GM23338 (cell line): Measurements from ENCODE around the gene RPGRIP1L. TPM values are rescaled to one million over a fixed set of nuclear protein-coding genes. Genes with fewer than 3 reads are reported as not detected.

Experiments
- ATAC-seq: fragments of 200-7000 bp; cut with Tn5 transposase; 3 replicates; pipeline ENCODE4 v1.9.1; 2020
- DNase-seq: peaks from one replicate; pipeline ENCODE4 v3.0.0-alpha.2; 2015; ENCODE audit warnings: low spot score
- H2AFZ ChIP-seq: fragments of 200-600 bp; sonication (generic); 2 replicates; pipeline ENCODE4 v1.8.0; 2016; ENCODE audit warnings: antibody characterized with exemption, mild to moderate bottlenecking, moderate library complexity
- H3F3A ChIP-seq: fragments of 200-600 bp; sonication (generic); replicated peaks from 2 replicates; pipeline ENCODE4 v1.8.0; 2017; ENCODE audit warnings: antibody characterized with exemption, mixed run types, low read depth
- H3K27ac ChIP-seq: fragments of 200-600 bp; sonication (generic); 2 replicates; pipeline ENCODE4 v1.6.1; 2016; ENCODE audit warnings: low read depth
- H3K27me3 ChIP-seq: fragments of 200-600 bp; sonication (generic); 2 replicates; pipeline ENCODE4 v1.8.0; 2016; ENCODE audit warnings: mild to moderate bottlenecking, mixed run types, moderate library complexity; ENCODE audit not compliant: insufficient read depth
- H3K36me3 ChIP-seq: fragments of 200-600 bp; sonication (generic); 2 replicates; pipeline ENCODE4 v1.8.0; 2016; ENCODE audit warnings: mild to moderate bottlenecking; ENCODE audit not compliant: insufficient read depth
- H3K4me1 ChIP-seq: fragments of 200-600 bp; sonication (generic); 2 replicates; pipeline ENCODE4 v1.8.0; 2016; ENCODE audit warnings: mild to moderate bottlenecking, moderate library complexity; ENCODE audit not compliant: insufficient read depth
- H3K4me2 ChIP-seq: fragments of 200-600 bp; sonication (generic); 2 replicates; pipeline ENCODE4 v1.7.1; 2017; ENCODE audit warnings: mixed run types
- H3K4me3 ChIP-seq: fragments of 200-600 bp; sonication (generic); 2 replicates; pipeline ENCODE4 v1.6.1; 2016; ENCODE audit warnings: mixed run types
- H3K79me2 ChIP-seq: fragments of 200-600 bp; sonication (generic); replicated peaks from 2 replicates; pipeline ENCODE4 v1.8.0; 2017; ENCODE audit warnings: mild to moderate bottlenecking; ENCODE audit not compliant: insufficient read depth
- H3K9me2 ChIP-seq: fragments of 200-600 bp; sonication (generic); 2 replicates; pipeline ENCODE4 v1.8.0; 2017; ENCODE audit not compliant: insufficient read depth
- H4K20me1 ChIP-seq: fragments of 200-600 bp; sonication (generic); replicated peaks from 2 replicates; pipeline ENCODE4 v1.8.0; 2017; ENCODE audit warnings: mild to moderate bottlenecking; ENCODE audit not compliant: insufficient read depth
- H3K27ac Mint-ChIP-seq: 2 replicates; pipeline ENCODE4 v1.8.0; 2020; ENCODE audit warnings: inconsistent platforms, mild to moderate bottlenecking, moderate library complexity, mixed read lengths
- H3K27me3 Mint-ChIP-seq: 3 replicates; pipeline ENCODE4 v1.8.0; 2022; ENCODE audit warnings: low read depth, mild to moderate bottlenecking, moderate library complexity, mixed read lengths, inconsistent platforms; ENCODE audit not compliant: insufficient read depth, poor library complexity
- H3K36me3 Mint-ChIP-seq: 3 replicates; pipeline ENCODE4 v1.8.0; 2021; ENCODE audit warnings: low read depth, mild to moderate bottlenecking, inconsistent platforms, moderate library complexity, mixed read lengths
- H3K4me1 Mint-ChIP-seq: 3 replicates; pipeline ENCODE4 v1.8.0; 2020; ENCODE audit warnings: mild to moderate bottlenecking, inconsistent platforms, mixed read lengths
- H3K4me3 Mint-ChIP-seq: 3 replicates; pipeline ENCODE4 v1.8.0; 2021; ENCODE audit warnings: moderate library complexity, mild to moderate bottlenecking, inconsistent platforms, mixed read lengths
- H3K9me3 Mint-ChIP-seq: 3 replicates; pipeline ENCODE4 v1.8.0; 2020; ENCODE audit warnings: moderate library complexity, mild to moderate bottlenecking, inconsistent platforms, mixed read lengths
- CREB1 ChIP-seq: fragments of 250-450 bp; sonication (Bioruptor Pico); IDR thresholded peaks from 2 replicates; pipeline ENCODE4 v1.5.0; 2020; ENCODE audit warnings: low read depth, mild to moderate bottlenecking, moderate library complexity
- EZH2 ChIP-seq: fragments of 200-600 bp; sonication (generic); IDR thresholded peaks from one replicate; pipeline ENCODE4 v1.8.0; 2017; ENCODE audit warnings: antibody characterized with exemption, mild to moderate bottlenecking, low read depth; ENCODE audit not compliant: unreplicated experiment
- EZH2phosphoT487 ChIP-seq: fragments of 200-600 bp; sonication (generic); IDR thresholded peaks from one replicate; pipeline ENCODE4 v1.8.1; 2018; ENCODE audit warnings: antibody characterized with exemption; ENCODE audit not compliant: unreplicated experiment
- JUNB ChIP-seq: IDR thresholded peaks from one replicate; pipeline ENCODE4 v1.6.1; 2016; ENCODE audit warnings: antibody characterized with exemption; ENCODE audit not compliant: unreplicated experiment
- NANOG ChIP-seq: IDR thresholded peaks from 2 replicates; pipeline ENCODE4 v1.6.1; 2016; ENCODE audit warnings: antibody characterized with exemption, borderline replicate concordance
- POLR2AphosphoS5 ChIP-seq: IDR thresholded peaks from 2 replicates; pipeline ENCODE4 v1.6.1; 2016; ENCODE audit warnings: antibody characterized with exemption, low read depth
- STAT1 ChIP-seq: IDR thresholded peaks from one replicate; pipeline ENCODE4 v1.6.1; 2016; ENCODE audit warnings: antibody characterized with exemption; ENCODE audit not compliant: unreplicated experiment
- ZNF114 ChIP-seq: fragments of 250-450 bp; sonication (Bioruptor Pico); IDR thresholded peaks from 2 replicates; pipeline ENCODE4 v1.5.0; 2020; ENCODE audit warnings: mild to moderate bottlenecking, moderate library complexity
- ZNF331 ChIP-seq: fragments of 250-450 bp; sonication (Bioruptor Pico); IDR thresholded peaks from 2 replicates; pipeline ENCODE4 v1.5.0; 2020; ENCODE audit warnings: low read depth, mild to moderate bottlenecking, moderate library complexity
- polyA plus RNA-seq: library from polyadenylated mRNA; unstranded; fragments of >200 nt; fragmentation: Nextera tagmentation; extraction: Ambion mirVana; gene quantifications from 2 replicates; pipeline ENCODE4 v1.2.1, GENCODE V29; 2016
- total RNA-seq: library from RNA; depleted of rRNA; stranded (reverse); fragments of >200 nt; shearing (Covaris generic); gene quantifications from 2 replicates; pipeline ENCODE4 v1.2.3, GENCODE V29; 2014
- TF ChIP-seq, protein P1 (sequence below): IDR thresholded peaks from one replicate; pipeline ENCODE4 v1.6.1; 2018; ENCODE audit warnings: antibody characterized with exemption; ENCODE audit not compliant: unreplicated experiment
- TF ChIP-seq, protein P2 (sequence below): fragments of 250-450 bp; sonication (Bioruptor Pico); IDR thresholded peaks from 2 replicates; pipeline ENCODE4 v1.5.0; 2020; ENCODE audit warnings: mild to moderate bottlenecking, moderate library complexity
- TF ChIP-seq, protein P3 (sequence below), 2 experiments: fragments of 200-600 bp in 1 of 2; sonication (generic) in 1 of 2; conservative IDR thresholded peaks; 2 replicates each; pipeline versions ENCODE4 v1.5.1 to v1.6.1; 2016 to 2017; ENCODE audit warnings: antibody characterized with exemption in 2 of 2, low read depth in 2 of 2, mild to moderate bottlenecking in 2 of 2, moderate library complexity in 1 of 2
- TF ChIP-seq, protein P4 (sequence below): IDR thresholded peaks from 2 replicates; pipeline ENCODE4 v1.6.1; 2016; ENCODE audit warnings: antibody characterized with exemption

Gene RPGRIP1L
- total and polyA plus RNA-seq, 2 experiments from 2014 or later = 11.4 to 21.3 TPM

DNA sequence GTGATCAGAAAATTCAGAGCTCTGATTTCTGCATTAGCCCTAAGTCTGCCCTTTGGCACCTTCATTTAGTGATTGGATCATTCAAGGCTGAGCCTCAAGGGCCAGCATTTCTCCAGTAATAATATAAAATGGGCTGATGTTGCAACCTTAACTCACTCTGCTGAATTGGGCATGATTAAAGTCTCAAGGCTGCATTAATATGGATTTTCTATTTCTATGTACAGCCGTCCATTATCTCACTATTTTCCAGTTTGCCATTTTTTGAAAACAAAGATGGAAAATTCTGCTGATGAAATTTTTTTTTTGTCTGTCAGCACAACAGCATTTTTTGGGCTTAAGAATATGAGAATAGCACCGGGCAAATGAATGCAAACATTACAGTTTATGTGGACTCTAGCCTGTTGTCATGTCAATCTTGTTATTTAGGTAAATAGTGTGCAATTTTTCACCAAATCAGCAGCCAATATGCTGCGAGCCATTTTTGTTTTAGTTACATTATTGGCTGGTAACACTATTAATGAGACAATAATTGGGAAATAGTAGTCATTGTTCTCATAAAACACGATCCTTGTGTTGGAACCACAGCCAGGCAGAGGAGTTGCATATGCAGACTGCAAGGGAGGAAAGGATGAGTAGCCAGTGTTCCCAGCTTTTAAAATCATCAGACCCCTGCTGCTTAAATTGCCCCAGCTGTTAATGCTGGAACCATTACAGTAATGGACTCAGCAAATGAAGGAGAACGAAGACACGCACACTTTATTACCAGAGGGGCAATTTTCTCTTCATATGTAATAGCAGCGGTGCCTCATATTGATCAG, 10.8 kb upstream of the RPGRIP1L start:
- H3K4me3 ChIP-seq = no peak overlapping the region
- no peak overlapping the region for H3K27ac Mint-ChIP-seq
- no peaks in the 10 kb centered on the region for H3K36me3 ChIP-seq
- no peaks in the 10 kb centered on the region for H3K9me2 ChIP-seq
- H3K79me2 ChIP-seq = peaks cover 66% of the 10 kb centered on the region
- no peaks in the 10 kb centered on the region for H3K9me3 Mint-ChIP-seq
- H3K36me3 Mint-ChIP-seq = no peaks in the 10 kb centered on the region
- no peaks in the 10 kb centered on the region for H3K27me3 Mint-ChIP-seq
- H2AFZ ChIP-seq = no peak overlapping the region
- H3K4me2 ChIP-seq = 0 out of 2 replicates have a peak overlapping the region, but pooled peaks have one; percentile 40
- TF ChIP-seq EZH2phosphoT487 (no peak), CREB1 (CRISPR knock-in tag) (no peak), ZNF114 (CRISPR knock-in tag) (no peak), JUNB (no peak), NANOG (no peak), STAT1 (no peak), POLR2AphosphoS5 (no peak), EZH2 (no peak), ZNF331 (CRISPR knock-in tag) (no peak)
- TF ChIP-seq, protein P1, sequence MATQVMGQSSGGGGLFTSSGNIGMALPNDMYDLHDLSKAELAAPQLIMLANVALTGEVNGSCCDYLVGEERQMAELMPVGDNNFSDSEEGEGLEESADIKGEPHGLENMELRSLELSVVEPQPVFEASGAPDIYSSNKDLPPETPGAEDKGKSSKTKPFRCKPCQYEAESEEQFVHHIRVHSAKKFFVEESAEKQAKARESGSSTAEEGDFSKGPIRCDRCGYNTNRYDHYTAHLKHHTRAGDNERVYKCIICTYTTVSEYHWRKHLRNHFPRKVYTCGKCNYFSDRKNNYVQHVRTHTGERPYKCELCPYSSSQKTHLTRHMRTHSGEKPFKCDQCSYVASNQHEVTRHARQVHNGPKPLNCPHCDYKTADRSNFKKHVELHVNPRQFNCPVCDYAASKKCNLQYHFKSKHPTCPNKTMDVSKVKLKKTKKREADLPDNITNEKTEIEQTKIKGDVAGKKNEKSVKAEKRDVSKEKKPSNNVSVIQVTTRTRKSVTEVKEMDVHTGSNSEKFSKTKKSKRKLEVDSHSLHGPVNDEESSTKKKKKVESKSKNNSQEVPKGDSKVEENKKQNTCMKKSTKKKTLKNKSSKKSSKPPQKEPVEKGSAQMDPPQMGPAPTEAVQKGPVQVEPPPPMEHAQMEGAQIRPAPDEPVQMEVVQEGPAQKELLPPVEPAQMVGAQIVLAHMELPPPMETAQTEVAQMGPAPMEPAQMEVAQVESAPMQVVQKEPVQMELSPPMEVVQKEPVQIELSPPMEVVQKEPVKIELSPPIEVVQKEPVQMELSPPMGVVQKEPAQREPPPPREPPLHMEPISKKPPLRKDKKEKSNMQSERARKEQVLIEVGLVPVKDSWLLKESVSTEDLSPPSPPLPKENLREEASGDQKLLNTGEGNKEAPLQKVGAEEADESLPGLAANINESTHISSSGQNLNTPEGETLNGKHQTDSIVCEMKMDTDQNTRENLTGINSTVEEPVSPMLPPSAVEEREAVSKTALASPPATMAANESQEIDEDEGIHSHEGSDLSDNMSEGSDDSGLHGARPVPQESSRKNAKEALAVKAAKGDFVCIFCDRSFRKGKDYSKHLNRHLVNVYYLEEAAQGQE = no peak
- TF ChIP-seq, protein P2, sequence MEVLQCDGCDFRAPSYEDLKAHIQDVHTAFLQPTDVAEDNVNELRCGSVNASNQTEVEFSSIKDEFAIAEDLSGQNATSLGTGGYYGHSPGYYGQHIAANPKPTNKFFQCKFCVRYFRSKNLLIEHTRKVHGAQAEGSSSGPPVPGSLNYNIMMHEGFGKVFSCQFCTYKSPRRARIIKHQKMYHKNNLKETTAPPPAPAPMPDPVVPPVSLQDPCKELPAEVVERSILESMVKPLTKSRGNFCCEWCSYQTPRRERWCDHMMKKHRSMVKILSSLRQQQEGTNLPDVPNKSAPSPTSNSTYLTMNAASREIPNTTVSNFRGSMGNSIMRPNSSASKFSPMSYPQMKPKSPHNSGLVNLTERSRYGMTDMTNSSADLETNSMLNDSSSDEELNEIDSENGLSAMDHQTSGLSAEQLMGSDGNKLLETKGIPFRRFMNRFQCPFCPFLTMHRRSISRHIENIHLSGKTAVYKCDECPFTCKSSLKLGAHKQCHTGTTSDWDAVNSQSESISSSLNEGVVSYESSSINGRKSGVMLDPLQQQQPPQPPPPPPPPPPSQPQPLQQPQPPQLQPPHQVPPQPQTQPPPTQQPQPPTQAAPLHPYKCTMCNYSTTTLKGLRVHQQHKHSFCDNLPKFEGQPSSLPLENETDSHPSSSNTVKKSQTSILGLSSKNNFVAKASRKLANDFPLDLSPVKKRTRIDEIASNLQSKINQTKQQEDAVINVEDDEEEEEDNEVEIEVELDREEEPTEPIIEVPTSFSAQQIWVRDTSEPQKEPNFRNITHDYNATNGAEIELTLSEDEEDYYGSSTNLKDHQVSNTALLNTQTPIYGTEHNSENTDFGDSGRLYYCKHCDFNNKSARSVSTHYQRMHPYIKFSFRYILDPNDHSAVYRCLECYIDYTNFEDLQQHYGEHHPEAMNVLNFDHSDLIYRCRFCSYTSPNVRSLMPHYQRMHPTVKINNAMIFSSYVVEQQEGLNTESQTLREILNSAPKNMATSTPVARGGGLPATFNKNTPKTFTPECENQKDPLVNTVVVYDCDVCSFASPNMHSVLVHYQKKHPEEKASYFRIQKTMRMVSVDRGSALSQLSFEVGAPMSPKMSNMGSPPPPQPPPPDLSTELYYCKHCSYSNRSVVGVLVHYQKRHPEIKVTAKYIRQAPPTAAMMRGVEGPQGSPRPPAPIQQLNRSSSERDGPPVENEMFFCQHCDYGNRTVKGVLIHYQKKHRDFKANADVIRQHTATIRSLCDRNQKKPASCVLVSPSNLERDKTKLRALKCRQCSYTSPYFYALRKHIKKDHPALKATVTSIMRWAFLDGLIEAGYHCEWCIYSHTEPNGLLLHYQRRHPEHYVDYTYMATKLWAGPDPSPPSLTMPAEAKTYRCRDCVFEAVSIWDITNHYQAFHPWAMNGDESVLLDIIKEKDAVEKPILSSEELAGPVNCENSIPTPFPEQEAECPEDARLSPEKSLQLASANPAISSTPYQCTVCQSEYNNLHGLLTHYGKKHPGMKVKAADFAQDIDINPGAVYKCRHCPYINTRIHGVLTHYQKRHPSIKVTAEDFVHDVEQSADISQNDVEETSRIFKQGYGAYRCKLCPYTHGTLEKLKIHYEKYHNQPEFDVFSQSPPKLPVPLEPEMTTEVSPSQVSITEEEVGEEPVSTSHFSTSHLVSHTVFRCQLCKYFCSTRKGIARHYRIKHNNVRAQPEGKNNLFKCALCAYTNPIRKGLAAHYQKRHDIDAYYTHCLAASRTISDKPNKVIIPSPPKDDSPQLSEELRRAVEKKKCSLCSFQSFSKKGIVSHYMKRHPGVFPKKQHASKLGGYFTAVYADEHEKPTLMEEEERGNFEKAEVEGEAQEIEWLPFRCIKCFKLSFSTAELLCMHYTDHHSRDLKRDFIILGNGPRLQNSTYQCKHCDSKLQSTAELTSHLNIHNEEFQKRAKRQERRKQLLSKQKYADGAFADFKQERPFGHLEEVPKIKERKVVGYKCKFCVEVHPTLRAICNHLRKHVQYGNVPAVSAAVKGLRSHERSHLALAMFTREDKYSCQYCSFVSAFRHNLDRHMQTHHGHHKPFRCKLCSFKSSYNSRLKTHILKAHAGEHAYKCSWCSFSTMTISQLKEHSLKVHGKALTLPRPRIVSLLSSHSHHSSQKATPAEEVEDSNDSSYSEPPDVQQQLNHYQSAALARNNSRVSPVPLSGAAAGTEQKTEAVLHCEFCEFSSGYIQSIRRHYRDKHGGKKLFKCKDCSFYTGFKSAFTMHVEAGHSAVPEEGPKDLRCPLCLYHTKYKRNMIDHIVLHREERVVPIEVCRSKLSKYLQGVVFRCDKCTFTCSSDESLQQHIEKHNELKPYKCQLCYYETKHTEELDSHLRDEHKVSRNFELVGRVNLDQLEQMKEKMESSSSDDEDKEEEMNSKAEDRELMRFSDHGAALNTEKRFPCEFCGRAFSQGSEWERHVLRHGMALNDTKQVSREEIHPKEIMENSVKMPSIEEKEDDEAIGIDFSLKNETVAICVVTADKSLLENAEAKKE (CRISPR knock-in tag) = no peak
- TF ChIP-seq, protein P3, sequence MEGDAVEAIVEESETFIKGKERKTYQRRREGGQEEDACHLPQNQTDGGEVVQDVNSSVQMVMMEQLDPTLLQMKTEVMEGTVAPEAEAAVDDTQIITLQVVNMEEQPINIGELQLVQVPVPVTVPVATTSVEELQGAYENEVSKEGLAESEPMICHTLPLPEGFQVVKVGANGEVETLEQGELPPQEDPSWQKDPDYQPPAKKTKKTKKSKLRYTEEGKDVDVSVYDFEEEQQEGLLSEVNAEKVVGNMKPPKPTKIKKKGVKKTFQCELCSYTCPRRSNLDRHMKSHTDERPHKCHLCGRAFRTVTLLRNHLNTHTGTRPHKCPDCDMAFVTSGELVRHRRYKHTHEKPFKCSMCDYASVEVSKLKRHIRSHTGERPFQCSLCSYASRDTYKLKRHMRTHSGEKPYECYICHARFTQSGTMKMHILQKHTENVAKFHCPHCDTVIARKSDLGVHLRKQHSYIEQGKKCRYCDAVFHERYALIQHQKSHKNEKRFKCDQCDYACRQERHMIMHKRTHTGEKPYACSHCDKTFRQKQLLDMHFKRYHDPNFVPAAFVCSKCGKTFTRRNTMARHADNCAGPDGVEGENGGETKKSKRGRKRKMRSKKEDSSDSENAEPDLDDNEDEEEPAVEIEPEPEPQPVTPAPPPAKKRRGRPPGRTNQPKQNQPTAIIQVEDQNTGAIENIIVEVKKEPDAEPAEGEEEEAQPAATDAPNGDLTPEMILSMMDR (conservative IDR thresholded peaks at IDR 0.05; ENCODE audit: low read depth in 2 of 2) = no peak
- TF ChIP-seq, protein P4, sequence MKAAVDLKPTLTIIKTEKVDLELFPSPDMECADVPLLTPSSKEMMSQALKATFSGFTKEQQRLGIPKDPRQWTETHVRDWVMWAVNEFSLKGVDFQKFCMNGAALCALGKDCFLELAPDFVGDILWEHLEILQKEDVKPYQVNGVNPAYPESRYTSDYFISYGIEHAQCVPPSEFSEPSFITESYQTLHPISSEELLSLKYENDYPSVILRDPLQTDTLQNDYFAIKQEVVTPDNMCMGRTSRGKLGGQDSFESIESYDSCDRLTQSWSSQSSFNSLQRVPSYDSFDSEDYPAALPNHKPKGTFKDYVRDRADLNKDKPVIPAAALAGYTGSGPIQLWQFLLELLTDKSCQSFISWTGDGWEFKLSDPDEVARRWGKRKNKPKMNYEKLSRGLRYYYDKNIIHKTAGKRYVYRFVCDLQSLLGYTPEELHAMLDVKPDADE = no peak
- no peaks in the 10 kb centered on the region for H4K20me1 ChIP-seq
- no peaks in the 10 kb centered on the region for H3K27me3 ChIP-seq
- H3K4me1 ChIP-seq = peaks cover 13% of the 10 kb centered on the region; the same call in 1 of the 2 replicates
- peak; percentile 48; the same call in 2 of the 3 replicates for ATAC-seq
- peak; percentile 12 for DNase-seq
- H3K4me3 Mint-ChIP-seq = no peak overlapping the region
- peaks cover 16% of the 10 kb centered on the region for H3K4me1 Mint-ChIP-seq
- no peaks in the 10 kb centered on the region for H3F3A ChIP-seq
- no peak overlapping the region for H3K27ac ChIP-seq
